Esophagus squamous epithelium (tissue), 4 donors: ENCODE data around the gene TRIM31.

Experiments
- POLR2A ChIP-seq, 4 donors: fragments of 450-650 bp; IDR thresholded peaks; one replicate each; pipeline ENCODE4 v1.6.1; 2017; ENCODE audit warnings: antibody characterized with exemption in 4 of 4, mild to moderate bottlenecking in 4 of 4, moderate library complexity in 3 of 4
- TF ChIP-seq, protein P1 (sequence below), 6 experiments: fragments of 450-650 bp in 4 of 6; fragments of 200-600 bp in 2 of 6; sonication (generic) in 2 of 6; IDR thresholded peaks; one replicate each; pipeline ENCODE4 v1.5.1; 2016 to 2019; ENCODE audit warnings: antibody characterized with exemption in 6 of 6, mild to moderate bottlenecking in 4 of 6, moderate library complexity in 4 of 6

DNA sequence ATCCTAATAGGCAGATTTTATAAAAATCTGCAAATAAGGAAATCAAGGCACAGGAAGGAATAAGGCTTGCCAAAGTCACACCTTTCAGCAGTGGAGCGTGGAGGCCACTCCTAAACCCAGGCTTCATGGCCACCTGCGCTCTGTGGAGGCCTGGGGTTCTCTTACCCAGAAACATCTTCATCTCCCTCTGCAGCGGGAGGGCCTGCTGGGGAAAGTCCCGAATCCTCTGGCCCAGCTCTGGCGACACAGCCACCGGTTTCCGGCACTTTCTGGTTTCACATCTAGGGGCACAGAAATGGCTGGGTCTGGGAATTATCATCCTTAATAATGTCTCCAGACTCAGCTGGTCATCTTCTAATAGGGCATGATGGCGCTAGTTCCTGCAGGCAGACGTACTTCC, 43.9 kb upstream of the TRIM31 start:
- TF ChIP-seq, protein P1, sequence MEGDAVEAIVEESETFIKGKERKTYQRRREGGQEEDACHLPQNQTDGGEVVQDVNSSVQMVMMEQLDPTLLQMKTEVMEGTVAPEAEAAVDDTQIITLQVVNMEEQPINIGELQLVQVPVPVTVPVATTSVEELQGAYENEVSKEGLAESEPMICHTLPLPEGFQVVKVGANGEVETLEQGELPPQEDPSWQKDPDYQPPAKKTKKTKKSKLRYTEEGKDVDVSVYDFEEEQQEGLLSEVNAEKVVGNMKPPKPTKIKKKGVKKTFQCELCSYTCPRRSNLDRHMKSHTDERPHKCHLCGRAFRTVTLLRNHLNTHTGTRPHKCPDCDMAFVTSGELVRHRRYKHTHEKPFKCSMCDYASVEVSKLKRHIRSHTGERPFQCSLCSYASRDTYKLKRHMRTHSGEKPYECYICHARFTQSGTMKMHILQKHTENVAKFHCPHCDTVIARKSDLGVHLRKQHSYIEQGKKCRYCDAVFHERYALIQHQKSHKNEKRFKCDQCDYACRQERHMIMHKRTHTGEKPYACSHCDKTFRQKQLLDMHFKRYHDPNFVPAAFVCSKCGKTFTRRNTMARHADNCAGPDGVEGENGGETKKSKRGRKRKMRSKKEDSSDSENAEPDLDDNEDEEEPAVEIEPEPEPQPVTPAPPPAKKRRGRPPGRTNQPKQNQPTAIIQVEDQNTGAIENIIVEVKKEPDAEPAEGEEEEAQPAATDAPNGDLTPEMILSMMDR (IDR thresholded peaks at IDR 0.05) = no peak
- TF ChIP-seq POLR2A (IDR thresholded peaks at IDR 0.05) = no peak
